Stimulated activated CD8-positive, alpha-beta memory T cell treated with anti-CD3 and anti-CD28 coated beads, Interleukin-12 subunit alpha, Interleukin-12 subunit beta, amount 100 ng/mL, for 24 hours (primary cell): ENCODE data around the gene ALG9.

Experiments
- DNase-seq: peaks from one replicate; pipeline ENCODE4 v3.0.0-alpha.2; 2020; ENCODE audit errors: extremely low read depth

The ALG9 gene

GRCh38 chr11:111879637-111879960 lies 8.2 kb upstream of the ALG9 start:
- no peak for DNase-seq

DNA sequence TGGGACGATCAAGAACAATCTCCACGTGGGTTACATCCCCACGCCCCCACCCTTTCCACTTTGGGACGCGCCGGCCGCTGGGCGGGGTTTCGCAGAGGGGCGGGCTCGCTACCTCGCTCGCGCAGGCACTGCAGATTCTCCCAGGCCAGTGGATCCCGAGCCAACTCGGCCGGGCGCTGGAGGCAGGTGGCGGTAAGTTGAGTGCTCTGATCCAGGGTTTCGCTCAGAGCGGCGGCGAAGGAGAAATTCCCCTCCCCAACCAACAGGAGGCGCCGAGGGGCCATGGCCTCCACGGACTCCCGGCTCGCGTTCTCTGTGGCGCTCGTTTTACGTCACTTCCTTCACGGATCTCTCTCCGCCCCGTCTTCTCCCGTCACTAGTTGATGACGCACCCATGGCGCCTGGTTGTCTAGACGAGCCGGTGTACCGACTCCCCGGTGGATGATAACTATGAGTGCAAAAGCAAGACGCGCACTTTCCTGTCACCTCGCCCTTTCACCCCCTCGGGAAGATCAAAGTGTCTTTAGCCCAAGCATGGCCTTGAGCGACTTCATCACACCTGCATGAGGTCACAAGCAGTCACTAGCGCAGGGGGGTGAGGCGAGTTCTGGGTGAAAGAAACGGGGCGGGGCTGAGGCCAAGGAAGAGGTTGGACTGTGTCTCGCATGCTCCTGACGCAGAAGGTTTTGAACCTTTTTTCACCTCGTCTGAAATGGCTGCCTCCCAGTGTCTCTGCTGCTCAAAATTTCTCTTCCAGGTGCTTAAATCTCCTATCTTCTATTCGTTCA lies 7.7 kb upstream of the ALG9 start, which contains the start of the genes CFAP68 and FDXACB1:
Gene CFAP68 (plus strand): TSS at position 693 of the 788 bp plus-strand sequence. CDS start 20 bp downstream, at position 713.
Gene FDXACB1 (minus strand): TSS at position 317 of the 788 bp plus-strand sequence. CDS start 33 bp downstream, at position 284.
- DNase-seq = peak; percentile 86

DNA sequence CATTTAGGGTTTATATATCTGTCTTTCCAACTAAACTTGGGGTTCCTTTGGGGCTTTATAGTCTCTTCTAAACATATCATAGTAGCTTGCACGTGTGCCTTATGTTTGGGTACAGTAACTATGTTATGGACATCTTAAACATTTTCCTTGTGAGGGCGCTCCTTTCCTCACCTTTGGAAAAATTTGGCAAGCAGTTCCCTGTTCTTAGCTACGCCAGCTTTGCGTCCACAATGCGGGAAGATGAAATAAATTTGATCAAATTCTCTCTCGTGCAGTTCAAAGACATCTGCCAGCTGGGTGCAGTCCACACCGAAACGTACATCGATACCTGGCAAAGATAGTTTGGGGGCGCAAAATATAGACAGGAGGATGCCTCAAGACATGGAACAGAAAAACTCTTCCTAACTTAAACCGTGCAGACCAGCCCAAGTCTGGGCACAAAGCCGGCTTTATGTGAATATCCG lies 7.0 kb upstream of the ALG9 start:
- no peak for DNase-seq

DNA sequence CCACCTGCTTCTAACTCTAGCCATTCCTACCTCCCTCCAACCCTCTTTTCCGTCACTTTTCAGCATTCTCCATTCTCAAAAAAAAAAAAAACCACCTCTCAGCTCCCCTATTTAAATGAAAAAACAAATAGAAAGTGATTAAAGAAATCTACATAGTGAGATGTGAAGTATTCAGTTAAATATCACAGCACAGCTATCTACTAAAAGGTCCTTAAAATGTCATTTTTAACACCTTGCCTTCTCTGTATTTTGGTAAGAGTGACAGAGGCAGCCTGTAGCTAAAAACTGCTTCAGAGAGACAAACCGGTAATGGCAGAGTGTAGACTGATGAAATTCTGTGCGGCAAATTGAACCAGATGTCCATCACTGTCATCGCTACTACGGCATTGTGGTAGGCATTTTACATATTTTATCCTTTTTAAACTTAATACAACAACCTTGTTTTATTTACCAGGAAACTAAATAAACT lies 346 bp upstream of the ALG9 start:
- no peak for DNase-seq

DNA sequence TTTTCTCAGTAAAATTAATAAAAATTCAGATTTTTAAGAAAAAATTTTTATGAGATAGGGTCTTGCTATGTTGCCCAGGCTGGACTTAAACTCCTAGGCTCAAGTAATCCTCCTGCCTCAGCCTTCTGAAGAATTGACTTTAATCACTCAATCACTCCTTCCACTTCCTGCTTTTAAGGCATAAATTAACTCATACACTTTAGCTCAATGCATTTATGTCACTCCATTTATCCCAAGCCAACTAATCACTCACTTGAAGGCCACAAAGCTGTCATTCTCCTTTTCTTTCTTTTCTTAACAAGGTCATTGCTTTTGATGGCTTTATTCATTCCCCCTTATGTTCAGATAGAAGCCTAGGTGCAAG lies 877 bp downstream of the ALG9 start:
- no peak for DNase-seq

DNA sequence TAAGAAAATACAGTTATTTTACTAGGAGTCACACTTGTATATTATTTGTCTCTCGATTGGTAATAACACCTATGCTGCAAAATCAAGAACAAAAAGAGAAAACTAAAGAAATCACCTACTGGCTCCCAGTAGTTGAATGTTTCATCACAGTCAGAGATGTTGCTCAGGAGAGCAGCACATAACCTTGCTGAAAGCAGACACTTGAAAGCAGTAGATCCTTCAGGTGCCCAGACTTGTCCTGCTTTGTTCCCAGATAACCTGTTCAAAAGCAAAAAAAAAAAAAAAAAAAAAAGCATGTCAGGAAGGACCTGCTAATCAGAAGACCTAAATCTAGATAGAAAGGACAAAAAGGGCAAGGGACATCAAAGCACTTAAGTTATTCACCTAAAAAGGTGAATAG lies 1.3 kb downstream of the ALG9 start:
- no peak for DNase-seq

- DNase-seq = no peak
Measured at GRCh38 chr11:111860257-111860656, 11.1 kb downstream of the ALG9 start.

GRCh38 chr11:111855506-111855905 lies 15.9 kb downstream of the ALG9 start:
- DNase-seq = no peak

GRCh38 chr11:111852103-111852502 lies 19.3 kb downstream of the ALG9 start:
- DNase-seq = no peak

DNA sequence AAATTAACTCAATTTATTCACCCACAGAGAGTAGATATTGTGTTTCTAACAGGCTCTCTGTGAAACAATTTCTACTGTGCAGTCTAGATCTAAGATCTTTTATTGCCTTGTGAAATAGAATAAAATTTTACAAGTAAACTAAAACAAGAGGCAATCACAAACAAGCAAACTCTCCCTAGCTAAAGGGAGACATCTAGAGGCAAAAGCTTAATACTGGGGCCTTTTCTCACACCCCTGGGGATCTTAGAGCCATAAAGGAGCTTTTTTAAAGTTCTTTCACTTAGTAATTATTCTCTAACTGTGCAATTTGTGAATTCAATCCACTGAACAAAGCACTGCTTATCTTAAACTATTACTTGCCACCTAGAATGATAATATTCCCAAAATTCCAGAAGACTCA lies 19.7 kb downstream of the ALG9 start:
- no peak for DNase-seq

GRCh38 chr11:111851067-111851466 lies 20.3 kb downstream of the ALG9 start:
- no peak for DNase-seq

DNA sequence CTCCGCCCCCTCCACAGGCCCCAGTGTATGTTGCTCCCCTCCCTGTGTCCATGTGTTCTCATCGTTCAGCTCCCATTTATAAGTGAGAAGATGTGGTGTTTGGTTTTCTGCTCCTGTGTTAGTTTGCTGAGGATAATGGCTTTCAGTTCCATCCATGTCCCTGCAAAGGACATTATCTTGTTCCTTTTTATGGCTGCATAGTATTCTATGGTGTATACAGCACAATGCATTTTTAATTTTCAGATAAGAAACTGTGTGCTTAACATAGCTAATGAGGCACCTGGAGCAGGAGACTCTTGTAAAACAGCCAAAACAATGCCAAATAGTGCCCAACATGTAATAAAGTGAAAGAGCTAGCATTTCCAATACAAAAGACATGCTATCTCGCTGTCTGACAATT lies 21.8 kb downstream of the ALG9 start:
- DNase-seq = no peak

DNA sequence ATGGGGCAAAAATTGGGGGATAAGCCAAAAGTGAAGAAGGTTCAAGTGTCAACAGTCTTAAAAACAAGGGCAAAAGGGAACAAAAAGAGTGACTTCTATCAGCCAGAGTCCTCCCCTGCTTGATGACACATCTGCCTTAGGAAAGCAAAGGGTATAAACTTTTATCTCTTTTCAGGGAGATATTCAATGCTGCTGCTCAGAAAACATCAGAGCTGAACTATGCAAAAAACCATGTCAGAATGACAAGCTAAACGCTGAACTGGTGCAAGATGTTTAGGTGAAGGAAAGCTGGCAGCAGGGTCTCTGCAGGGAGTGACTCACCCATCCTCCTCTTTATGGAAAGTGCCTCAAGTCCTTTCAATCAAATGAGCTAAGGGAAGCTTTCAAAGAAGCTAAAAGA lies 24.7 kb downstream of the ALG9 start:
- no peak for DNase-seq

- DNase-seq = no peak
Measured at GRCh38 chr11:111846063-111846462, 25.3 kb downstream of the ALG9 start.

DNA sequence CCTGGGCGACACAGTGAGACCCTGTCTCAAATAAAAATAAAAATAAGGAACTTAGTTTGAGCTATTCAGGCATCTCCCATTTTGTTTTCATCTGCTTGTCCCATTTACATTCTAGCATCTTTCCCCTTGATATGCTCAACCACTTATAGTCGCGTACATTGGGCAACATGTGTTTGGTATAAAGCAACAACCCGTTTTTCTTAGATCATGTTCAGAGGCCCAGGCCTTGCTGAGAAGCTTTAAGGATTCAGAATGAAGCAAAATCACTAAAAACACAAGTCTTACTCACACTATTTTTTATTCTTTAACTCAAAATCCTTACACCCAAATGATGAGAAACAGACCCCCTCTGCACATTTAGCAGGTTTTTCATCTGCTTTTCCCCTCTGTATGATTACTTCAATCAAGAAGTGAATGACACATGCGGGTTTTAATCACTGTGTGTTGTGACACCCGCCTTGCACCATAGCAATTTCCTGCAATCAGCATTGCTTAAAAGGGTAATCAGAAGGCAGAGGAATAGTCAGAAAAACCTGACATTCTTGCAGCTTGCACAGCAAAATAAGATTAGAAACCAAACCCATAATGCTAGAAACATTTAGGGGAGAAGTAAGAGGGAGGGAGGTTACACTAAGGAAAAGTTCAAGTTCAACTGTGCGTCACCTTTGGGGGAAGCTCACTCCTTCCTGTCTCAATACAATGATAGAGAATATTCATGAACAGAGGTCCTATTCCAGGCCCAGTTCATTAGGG lies 25.9 kb downstream of the ALG9 start:
- no peak for DNase-seq

DNA sequence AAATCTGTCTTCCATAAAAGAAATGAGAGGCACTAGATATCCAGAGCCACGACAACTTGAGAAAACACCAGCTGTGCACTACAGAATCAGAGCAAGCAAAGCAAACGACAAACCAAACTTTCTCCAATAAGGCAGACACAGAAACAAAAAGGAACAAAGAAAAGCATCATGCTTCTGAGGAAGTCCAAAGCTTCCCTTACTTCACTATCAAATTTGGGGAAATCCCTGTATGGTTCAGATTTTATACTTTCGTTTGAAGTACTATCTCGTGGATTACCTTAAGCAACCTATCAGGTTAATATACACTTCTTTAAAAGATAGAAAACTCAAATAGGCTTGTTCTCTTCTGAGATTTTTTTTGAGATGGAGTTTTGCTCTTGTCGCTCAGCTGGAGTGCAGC lies 27.7 kb downstream of the ALG9 start:
- DNase-seq = no peak

GRCh38 chr11:111841370-111842053 lies 29.9 kb downstream of the ALG9 start:
- peak; percentile 64 for DNase-seq

GRCh38 chr11:111840143-111840542 lies 31.2 kb downstream of the ALG9 start:
- no peak for DNase-seq

DNA sequence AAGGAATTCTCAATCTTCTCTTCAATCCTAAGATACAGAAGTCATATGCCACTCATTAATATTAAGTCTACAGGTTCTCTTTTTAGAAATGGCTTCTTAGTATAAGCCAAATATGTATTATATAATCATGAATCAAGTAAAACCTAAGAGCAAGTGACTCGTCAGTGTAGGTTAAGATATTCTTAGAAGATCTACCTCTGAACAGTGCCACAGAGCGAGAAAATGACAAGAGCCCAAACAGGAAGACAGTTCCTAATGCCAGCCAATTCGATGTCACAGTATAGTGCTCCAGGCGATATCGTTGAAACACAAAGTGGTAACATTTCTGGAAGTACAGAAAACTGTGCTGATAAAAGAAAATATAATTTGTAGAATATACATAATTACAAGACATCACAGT lies 33.3 kb downstream of the ALG9 start:
- DNase-seq = no peak

DNA sequence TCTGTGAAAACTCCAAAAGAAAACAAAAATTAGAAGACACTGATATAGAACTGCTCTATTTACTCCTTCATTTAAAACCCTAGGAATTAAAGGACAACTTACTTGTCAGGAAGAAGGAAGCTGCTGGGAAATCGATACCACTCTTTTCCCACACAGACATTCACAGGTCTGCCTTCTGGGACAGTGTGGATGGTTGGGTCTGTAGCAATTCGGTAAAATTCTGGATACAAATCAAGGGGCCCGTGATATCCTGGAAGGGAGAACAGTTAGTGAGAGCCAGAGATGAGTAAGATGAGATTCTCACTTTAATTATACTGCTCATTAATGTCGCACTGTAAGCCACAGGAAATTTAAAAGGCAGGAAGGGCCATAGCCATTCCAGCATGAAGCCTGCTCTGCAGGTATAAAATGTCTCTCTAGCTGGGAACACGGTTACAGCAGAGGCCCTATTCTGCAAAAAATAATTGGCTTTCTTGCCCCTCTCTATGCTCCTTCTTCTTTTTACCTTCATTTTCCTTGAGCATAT lies 34.0 kb downstream of the ALG9 start:
- DNase-seq = no peak

DNA sequence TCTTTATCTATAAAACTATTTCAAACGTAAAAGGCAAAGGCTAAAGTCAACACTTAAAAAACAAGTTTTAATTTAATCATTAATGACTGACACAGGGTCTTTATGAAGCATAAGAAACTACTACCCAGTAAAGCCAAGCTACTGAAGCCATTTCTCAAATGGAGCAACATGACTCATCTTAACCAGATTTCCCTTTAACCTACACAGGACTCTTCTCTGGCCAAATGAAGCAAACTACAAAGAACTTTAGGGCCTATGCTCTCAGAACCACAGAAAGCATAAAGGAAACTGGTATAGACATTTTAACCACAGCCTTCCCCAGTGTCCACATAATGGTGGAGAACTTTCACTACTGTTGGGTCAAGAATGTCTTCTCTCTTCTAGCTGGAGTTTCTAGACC lies 34.7 kb downstream of the ALG9 start:
- DNase-seq = no peak

GRCh38 chr11:111836162-111836561 lies 35.2 kb downstream of the ALG9 start:
- DNase-seq = no peak
